GM19324 (cell line): ENCODE results near the gene ACOX1.

Experiments
- ATAC-seq: cut with Tn5 transposase; IDR thresholded peaks from one replicate; pipeline ENCODE4 v1.9.1; 2021; ENCODE audit warnings: mild to moderate bottlenecking, moderate library complexity; ENCODE audit not compliant: unreplicated experiment, low FRiP score

ACOX1 gene

DNA sequence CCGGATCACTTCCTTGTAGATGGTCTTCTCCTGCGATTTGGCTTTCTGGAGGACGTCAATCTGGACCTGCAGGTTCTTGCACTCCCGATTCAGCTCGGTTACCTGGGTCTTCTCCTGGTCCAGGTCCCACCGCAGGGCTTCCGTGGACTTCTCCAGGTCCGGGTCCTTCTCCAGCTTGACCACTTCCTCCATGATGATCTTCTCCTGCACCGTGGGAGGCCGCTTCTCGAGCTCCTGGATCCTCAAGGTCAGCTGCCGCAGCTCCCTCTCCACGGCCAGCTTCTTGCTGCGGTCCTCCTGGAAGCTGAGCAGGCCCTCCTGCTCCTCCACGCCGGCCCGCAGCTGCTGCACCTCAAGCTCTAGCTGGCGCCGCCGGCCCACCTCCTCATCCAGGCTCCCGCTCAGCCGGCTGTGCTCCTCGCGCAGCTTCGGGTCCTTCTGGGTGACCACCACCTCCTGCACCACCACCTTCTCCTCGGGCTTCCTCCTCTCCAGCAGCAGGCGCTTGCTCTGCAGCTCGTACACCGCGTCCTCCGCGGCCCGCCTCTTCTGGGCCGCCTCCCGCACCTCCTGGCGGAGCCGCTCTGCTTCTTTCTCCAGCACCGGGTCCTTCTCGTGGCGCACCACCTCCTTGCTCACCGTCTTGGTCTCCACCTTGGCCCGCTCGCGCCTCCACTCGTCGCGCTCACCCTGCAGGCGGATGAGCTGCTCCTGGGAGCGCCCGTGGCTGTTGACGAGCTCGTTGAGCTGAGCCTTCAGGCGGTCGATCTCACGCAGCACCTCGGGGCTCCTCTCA is 29.9 kb upstream of the ACOX1 start:
- ATAC-seq, result no peak

DNA sequence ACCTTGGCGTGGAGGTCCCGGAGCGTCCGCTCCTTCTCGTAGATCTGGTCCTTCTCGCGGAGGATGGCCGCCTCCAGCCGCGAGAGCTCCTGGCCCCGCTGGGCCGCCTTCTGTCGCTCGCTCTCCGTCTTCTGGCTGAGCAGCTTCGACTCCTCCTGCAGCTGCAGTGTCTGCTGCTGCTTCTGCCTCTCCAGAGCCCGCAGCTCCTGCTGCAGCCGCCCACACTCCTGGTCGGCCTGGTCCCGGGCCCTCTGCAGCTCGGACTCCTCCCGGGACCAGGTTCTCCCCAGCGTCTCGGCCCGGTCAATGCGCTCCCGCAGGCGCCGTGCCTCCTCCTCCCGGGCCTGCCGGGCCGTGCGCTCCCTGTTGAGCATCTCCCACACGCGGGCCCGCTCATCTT is 29.2 kb upstream of the ACOX1 start:
- no peak for ATAC-seq

DNA sequence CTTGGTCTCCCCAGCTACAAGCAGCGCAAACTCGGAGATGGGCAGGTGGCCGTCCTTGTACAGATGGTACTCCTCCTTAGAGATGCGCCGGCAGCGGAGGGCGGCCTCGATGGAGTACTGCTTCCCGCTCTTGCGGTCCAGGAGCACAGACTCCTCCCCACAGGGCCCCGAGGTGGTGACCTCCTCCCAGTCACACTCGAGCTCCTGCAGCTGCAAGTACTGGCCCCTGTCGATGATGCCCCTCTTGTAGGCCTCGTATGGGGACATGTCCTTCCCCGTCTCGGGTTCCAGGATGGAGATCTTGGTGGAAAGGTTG is 28.8 kb upstream of the ACOX1 start:
- ATAC-seq, result no peak

DNA sequence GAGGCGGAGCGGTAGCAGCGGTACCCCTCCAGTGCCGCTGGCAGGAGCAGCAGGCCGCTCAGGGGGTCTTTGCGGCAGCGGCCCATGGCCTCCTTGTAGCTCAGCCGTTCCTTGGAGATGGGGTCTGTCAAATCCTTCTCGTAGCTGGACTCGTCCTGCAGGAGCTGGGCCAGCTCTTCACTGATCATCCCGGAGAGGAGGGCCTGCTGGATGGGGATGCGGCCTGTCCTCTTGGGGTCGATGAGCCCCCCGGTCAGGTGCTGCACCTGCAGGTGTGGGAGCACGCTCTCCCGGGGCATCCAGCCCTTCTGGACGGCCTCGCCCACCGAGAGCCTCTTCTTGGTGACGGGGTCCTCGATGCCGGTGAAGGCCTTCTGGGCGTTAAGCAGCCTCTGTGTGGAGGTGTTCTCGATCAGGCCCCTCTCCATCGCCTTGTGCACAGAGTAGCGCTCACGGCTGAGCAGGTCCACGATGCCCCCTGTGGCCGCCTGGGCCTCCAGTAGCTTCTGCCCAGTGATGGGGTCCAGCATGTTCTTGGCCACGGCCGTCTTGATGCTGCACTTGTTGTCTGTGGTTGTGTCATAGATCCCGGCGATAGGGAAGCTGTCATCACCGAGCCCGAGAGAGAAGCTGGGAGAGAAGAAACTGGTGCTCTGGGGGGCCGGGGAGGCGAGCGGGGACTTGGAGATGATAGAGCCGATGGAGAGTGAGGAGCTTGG is 28.3 kb upstream of the ACOX1 start:
- no peak for ATAC-seq

DNA sequence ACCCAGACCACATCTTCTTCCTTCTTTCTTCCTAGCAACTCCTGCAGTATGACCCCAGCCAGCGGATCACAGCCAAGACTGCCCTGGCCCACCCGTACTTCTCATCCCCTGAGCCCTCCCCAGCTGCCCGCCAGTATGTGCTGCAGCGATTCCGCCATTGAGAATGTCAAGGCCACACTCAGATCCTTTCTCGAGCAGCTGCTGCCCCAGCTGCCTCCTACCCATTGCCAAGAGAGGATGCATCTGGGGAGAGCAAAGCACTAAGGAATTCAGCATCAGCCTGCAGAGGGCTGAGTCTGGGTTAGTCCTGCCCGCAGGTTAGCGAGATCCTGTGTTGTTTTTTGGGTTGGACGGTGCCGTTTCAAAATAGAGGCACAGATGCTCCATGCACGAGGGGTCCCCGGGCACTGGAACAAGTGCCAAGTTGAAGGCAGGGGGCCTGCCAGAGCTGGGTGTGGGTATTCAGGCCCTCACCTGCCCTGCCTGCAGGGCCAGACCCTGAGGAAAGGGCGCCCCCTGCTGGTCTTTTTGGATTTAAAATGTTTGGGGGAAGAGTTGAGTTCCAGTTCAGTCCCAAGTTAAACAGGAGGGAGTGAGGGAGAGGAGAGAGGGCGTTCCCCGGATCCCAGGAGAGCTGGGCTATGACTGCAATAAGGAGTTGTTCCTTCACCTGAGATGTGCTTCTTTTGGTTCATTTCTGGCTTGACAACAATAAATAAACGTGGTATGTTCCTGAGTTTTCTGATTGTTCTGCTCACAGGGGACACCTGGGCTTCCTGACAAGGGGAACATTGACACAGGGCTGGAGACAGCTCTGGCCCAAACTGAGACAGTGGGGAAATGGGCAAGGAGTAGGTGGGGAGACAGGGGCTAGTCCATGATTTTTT is 26.5 kb upstream of the ACOX1 start:
- no peak for ATAC-seq

DNA sequence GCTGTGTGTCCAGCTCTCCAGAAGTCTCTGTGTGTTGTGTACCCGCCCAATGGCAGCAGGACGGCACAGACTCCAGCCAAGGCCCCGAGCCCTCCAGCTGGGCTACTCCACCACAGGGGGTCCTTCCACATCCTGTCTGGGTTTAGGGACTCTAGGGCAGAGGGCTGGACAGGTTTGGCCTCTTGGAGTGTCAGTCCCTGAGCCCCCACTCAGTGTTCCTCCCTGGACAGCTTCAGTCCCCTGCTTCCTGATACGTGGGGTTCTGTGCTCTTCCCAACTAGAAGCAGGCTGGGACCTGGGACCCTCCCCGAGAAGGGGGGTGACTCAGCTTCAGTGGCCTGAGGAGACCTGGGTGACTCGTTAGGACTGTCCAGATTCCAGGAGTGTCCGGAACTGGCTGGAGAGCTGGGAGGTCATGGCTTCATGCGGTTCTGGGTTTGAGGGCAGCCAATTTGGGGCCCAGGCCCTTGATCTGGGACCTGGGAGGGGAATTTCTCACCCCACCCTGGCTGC is 25.8 kb upstream of the ACOX1 start:
- no peak for ATAC-seq

DNA sequence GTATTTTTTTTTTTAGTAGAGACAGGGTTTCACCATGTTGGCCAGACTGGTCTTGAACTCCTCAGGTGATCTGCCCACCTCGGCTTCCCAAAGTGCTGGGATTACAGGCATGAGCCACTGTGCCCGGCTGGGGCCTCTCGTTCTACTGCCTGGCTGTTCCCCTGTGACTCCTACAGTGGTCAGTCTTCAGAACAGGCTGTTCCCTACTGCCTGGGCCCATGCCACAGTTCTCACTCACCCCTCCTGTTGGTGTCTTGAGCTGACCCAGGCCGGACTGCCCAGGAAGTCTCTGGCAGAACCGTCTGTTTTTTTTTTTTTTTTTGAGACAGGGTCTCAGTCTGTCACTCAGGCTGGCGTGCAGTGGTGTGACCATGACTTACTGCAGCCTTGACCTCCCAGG is 24.9 kb upstream of the ACOX1 start:
- ATAC-seq, result no peak

DNA sequence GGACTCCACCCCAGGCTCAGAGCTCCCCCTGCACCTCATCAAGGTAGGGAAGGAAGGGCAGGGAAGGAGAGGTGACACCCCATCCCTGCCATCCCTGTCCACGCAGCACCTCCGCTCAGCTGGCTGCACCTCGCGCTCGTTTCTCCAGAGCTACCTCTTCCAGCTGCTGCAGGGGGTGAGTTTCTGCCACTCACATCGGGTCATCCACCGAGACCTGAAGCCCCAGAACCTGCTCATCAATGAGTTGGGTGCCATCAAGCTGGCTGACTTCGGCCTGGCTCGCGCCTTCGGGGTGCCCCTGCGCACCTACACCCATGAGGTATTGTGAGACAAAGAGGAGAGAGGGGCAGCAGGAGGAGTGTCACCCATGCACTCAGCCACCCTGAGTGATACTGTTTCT is 23.1 kb upstream of the ACOX1 start:
- ATAC-seq, result no peak

DNA sequence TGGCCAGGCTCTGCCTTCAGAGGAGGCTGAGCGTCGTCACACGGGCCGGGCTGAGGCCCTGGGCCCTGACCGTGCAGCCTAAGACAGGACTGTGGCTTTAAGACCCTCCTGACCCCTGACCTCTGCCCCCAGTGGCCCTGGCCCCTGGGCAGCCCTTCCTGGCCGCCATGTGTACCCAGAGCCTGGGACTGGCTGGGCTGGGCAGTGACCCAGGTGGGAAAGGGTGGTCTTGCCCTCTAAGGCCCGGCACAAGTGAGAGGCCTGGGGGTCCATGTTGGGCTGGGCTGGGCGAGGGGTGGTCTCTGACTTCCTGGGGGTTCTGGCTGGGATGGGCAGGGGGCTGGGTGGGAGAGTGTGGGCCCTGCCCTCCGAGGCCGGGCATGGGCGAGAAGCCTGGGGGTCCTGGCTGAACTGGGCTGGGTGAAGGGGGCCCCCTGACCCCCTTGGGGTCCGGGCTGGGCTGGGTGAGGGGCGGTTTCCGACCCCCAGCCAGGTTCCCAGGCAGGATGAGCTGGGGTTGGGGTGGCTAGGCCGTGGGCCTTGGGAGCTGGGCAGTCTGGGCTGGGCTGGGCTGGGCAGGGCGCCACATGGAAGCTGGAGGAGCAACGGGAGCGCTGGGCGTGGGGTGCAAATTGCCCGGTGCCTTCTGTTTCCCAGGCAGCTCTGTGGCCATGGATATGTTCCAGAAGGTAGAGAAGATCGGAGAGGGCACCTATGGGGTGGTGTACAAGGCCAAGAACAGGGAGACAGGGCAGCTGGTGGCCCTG is 22.0 kb upstream of the ACOX1 start, which contains the start of gene CDK3:
CDK3 (plus strand) TSS at position 101 of the 767 bp plus-strand sequence; CDS start at position 672, 571 bp downstream.
- ATAC-seq, result no peak

DNA sequence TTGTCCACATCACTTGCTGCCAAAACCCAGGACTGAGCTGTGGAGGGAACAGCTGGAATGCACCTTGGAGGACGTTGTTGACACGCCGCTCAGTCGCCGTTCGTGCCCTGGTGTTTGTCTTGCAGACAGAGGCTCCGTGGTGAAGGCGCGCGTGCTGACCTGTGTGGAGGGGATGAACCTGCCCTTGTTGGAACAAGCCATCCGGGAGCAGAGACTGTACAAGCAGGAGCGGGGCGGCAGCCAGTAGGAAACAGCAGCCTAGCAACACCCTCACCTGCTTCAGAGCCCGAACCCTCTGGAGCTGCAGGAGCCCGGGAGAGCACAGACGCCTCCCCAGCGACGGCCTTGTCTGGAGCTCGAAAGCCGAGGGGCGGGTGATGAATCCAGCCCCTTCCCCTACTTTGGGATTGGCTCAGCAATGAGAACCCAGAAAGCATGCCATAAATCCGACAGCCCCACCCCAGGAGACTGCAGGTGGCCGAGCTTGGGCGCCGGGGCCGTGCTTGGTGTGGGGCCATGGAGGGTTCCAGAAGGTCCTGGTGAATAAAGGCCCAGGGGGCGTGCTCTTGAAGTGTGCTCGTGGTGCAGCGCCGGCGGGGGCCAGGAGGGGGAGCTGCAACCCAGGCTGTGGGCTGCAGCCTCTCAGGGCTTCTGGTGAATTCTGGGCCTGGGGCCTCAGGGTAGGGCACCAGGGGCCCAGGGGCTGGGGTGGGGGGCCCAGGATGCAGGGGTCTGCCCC is 21.2 kb upstream of the ACOX1 start:
- no peak for ATAC-seq

DNA sequence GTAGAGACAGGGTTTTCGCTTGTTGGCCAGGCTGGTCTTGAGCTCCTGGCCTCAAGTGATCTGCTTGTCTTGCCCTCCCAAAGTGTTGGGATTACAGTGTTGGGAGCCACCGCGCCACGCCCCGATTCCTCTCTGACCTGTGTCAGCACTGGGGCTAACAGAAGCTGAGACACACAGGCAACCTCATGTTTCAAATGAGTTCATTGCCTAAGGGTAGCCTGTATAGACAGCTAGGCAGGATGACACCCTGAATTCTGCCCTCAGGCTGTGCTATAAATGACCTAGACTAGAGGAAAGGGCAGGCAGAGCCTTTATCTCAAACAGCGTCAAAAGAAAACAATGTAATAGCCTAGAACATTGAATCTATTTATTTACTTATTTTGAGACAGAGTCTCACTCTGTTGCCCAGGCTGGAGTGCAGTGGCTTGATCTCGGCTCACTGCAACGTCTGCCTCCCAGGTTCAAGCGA is 19.4 kb upstream of the ACOX1 start:
- ATAC-seq, result no peak

DNA sequence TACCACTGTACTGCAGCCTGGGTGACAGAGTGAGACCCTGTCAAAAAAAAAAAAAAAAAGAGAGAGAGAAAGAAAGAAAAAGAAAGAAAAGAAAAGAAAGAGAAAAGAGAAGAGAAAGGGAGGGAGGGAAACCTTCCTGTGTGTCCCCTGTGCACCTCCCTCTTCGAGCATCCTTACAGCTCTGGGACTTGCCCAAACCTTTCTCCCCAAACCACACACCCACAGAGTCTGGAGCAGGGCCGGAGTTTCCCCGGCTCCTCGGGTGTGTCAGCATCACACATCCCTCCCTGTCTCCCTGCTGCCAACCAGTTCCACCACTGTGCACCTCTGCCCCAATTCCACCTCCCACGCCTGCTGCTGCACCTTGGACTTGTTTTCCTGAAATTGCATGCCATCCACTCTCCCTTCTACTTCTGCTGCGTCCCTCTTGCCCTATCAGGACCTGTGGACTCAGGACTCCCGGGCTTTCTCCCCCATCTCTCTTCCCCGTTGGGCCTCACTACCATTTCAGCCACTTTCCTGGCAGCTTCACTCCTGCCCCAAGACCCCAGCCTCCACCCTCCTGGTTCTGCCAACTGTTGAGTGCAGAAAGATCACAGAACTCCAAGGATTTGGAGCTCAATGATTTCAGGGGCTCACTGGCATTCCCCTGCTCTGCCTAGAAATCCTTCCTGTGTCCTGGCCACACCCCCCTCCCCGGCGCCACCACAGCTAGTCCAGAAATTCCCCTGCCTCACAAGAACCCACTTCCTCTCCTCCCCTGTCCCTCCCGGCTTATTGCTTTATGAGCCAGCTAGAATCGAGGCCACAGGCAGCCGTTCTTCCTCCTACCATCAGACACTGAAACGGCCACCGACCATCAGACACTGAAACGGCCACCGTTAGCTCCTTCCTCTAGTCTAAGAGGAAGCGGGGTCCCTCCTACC is 18.0 kb upstream of the ACOX1 start:
- no peak for ATAC-seq

DNA sequence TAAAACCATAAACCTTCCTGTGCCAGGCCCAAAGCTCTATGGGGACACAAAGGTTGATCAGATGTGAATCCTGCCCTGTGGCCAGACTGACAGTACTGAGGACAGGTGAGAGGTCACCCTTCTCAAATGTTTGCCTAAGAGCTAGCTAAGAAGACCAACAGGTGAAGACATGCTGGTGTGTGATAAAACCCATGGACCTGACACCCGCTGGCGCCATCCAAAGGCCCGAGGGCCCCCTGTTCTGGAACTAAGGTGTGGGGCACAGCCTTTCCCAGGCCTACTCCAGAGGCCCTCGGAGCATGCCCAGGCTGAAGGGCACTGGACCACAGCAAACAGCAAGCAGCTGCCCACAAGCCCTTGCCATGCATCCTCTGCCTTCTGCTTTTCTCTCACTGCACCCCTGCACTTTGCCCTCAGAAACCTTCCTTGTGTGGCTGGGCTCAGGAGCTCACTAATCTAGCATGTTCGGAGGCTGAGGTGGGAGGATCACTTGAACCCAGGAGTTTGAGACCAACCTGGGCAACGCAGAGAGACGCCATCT is 16.5 kb upstream of the ACOX1 start:
- ATAC-seq, result no peak

DNA sequence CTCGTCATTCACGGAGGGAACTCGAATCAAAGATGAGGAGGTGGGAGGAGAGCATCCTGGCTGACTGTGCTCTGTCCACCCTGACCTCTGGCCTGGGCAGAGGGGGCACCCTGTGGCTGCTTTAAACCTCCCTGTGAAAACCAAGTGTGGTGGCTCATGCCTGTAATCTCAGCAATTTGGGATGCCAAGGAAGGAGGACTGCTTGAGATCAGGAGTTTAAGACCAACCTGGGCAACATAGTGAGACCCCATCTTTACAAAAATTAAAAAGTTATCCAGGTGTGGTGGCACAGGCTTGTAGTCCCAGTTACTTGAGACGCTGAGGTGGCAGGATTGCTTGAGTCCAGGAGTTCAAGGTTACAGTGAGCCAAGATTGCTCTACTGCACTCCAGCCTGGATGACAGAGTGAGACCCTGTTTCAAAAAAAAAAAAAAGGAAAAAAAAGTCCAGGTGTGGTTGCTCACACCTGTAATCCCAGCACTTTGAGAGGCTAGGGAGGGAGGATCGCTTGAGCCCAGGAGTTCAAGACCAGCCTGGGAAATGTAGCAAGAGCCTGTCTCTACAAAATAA is 15.9 kb upstream of the ACOX1 start:
- no peak for ATAC-seq

DNA sequence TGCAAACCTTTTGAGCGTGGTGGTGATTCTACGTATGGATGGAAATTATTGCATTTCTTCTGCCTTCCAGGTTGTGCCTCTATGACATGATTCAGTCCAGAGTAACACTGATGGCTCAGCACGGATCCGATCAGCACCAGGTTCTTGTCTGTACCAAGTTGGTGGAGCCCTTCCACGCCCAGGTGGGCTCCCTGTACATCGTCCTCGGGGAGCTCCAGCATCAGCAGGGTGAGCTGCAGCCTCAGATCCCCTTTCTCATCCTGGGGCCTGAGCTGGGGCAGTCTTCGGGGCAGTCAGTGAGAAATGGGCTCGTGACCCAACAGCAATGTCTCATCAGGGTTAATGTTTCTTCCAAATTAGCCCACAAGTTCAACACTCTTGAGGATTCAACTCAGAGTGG is 12.4 kb upstream of the ACOX1 start:
- no peak for ATAC-seq

DNA sequence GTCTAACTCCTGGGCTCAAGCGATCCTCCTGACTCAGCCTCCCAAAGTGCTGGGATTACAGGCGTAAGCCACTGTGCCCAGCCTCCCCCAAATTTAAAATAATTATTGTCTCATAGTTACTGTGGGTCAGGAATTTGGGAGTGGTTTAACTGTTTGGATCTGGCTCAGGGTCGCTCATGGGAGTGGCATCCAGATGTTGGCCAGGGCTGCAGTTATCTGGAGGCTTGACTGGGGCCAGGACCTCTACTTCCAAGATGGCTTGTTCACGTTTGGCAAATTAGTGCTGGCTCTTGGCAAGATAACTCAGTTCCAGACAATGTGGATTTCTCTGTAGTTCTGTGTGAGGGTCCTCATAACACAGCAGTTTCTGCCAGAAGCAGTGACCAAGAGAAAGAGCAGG is 8.1 kb upstream of the ACOX1 start:
- ATAC-seq, result no peak

DNA sequence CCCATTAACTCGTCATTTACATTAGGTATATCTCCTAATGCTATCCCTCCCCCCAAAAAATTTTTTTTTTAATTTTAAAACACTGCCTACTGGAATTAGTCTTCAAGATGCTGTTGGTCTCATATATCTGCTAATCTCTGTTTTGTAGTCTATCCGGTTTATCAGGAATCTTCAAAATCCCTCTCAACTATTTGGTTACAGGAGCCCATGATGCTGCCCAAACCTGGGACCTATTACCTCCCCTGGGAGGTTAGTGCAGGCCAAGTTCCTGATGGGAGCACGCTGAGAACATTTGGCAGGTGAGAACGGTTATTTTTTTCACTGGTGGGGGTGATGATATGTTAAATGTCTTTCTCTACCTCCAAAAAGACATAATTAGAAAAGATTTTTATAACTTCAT is 7.0 kb upstream of the ACOX1 start:
- ATAC-seq, result no peak
